KMS-11 (cell line): ENCODE measurements around the gene CALN1.

Experiments used
- H2AFZ ChIP-seq: fragments of 200-600 bp; sonication (generic); 2 replicates; pipeline ENCODE4 v1.6.1; 2016; ENCODE audit warnings: antibody characterized with exemption, mixed run types, low read depth
- H3K27ac ChIP-seq: fragments of 200-600 bp; sonication (generic); 2 replicates; pipeline ENCODE4 v1.6.1; 2016; ENCODE audit warnings: mild to moderate bottlenecking, mixed run types
- H3K27me3 ChIP-seq: fragments of 200-600 bp; sonication (generic); 2 replicates; pipeline ENCODE4 v1.6.1; 2017; ENCODE audit warnings: mild to moderate bottlenecking, low read depth, mixed run types, moderate library complexity; ENCODE audit not compliant: insufficient read depth
- H3K36me3 ChIP-seq: fragments of 200-600 bp; sonication (generic); 2 replicates; pipeline ENCODE4 v1.6.1; 2017; ENCODE audit warnings: mild to moderate bottlenecking, mixed run types; ENCODE audit not compliant: insufficient read depth
- H3K4me1 ChIP-seq: fragments of 200-600 bp; sonication (generic); 2 replicates; pipeline ENCODE4 v1.6.1; 2016; ENCODE audit warnings: mild to moderate bottlenecking, low read depth, mixed run types; ENCODE audit not compliant: poor library complexity, severe bottlenecking
- H3K4me2 ChIP-seq: fragments of 200-600 bp; sonication (generic); 2 replicates; pipeline ENCODE4 v1.7.0; 2016; ENCODE audit warnings: mild to moderate bottlenecking, mixed run types
- H3K4me3 ChIP-seq: fragments of 200-600 bp; sonication (generic); IDR thresholded peaks from 2 replicates; pipeline ENCODE4 v1.6.1; 2017; ENCODE audit warnings: low read depth, low read length, mixed read lengths; ENCODE audit not compliant: insufficient read depth
- H3K79me2 ChIP-seq: fragments of 200-600 bp; sonication (generic); 2 replicates; pipeline ENCODE4 v1.6.1; 2016; ENCODE audit warnings: low read depth, mixed run types; ENCODE audit not compliant: insufficient read depth
- H3K9ac ChIP-seq: fragments of 200-600 bp; sonication (generic); 2 replicates; pipeline ENCODE4 v1.6.1; 2016; ENCODE audit warnings: mild to moderate bottlenecking, mixed run types
- H4K20me1 ChIP-seq: fragments of 200-600 bp; sonication (generic); 2 replicates; pipeline ENCODE4 v1.6.1; 2016; ENCODE audit warnings: mild to moderate bottlenecking, mixed run types; ENCODE audit not compliant: insufficient read depth
- CTCF ChIP-seq: fragments of 200-600 bp; sonication (generic); conservative IDR thresholded peaks from 2 replicates; pipeline ENCODE4 v1.6.1; 2017; ENCODE audit warnings: low read depth, mild to moderate bottlenecking, antibody characterized with exemption, low read length, moderate library complexity, mixed read lengths

CALN1 gene

GRCh38 chr7:72325561-72325960, 86.6 kb downstream of the CALN1 start:
- no peak for TF ChIP-seq CTCF
- Histone ChIP-seq H2AFZ (no peak overlapping the region), H3K36me3 (no peaks in the 10 kb centered on the region), H3K4me2 (no peak overlapping the region), H3K4me1 (no peaks in the 10 kb centered on the region), H3K27me3 (no peaks in the 10 kb centered on the region), H4K20me1 (no peaks in the 10 kb centered on the region), H3K79me2 (no peaks in the 10 kb centered on the region), H3K9ac (no peak overlapping the region), H3K4me3 (no peak overlapping the region), H3K27ac (no peak overlapping the region)

GRCh38 chr7:72321637-72322036, 90.5 kb downstream of the CALN1 start:
- no peak for TF ChIP-seq CTCF
- Histone ChIP-seq H3K9ac (no peak overlapping the region), H3K4me1 (no peaks in the 10 kb centered on the region), H2AFZ (no peak overlapping the region), H3K79me2 (no peaks in the 10 kb centered on the region), H3K36me3 (no peaks in the 10 kb centered on the region), H3K27ac (no peak overlapping the region), H3K27me3 (no peaks in the 10 kb centered on the region), H3K4me2 (no peak overlapping the region), H3K4me3 (no peak overlapping the region), H4K20me1 (no peaks in the 10 kb centered on the region)

GRCh38 chr7:72321081-72321480, 91.1 kb downstream of the CALN1 start:
- Histone ChIP-seq H2AFZ (no peak overlapping the region), H3K9ac (no peak overlapping the region), H3K4me1 (no peaks in the 10 kb centered on the region), H3K4me2 (no peak overlapping the region), H3K27me3 (no peaks in the 10 kb centered on the region), H3K27ac (no peak overlapping the region), H3K36me3 (no peaks in the 10 kb centered on the region), H3K4me3 (no peak overlapping the region), H3K79me2 (no peaks in the 10 kb centered on the region), H4K20me1 (no peaks in the 10 kb centered on the region)
- TF ChIP-seq CTCF = no peak

GRCh38 chr7:72317341-72317740, 94.8 kb downstream of the CALN1 start:
- no peaks in the 10 kb centered on the region for H4K20me1 ChIP-seq
- H3K4me2 ChIP-seq = no peak overlapping the region
- no peaks in the 10 kb centered on the region for H3K4me1 ChIP-seq
- no peak overlapping the region for H3K27ac ChIP-seq
- no peak overlapping the region for H2AFZ ChIP-seq
- no peaks in the 10 kb centered on the region for H3K36me3 ChIP-seq
- no peaks in the 10 kb centered on the region for H3K27me3 ChIP-seq
- no peak for TF ChIP-seq CTCF
- no peaks in the 10 kb centered on the region for H3K79me2 ChIP-seq
- no peak overlapping the region for H3K4me3 ChIP-seq
- H3K9ac ChIP-seq = no peak overlapping the region

- no peak overlapping the region for H2AFZ ChIP-seq
- no peaks in the 10 kb centered on the region for H3K36me3 ChIP-seq
- H3K27me3 ChIP-seq = no peaks in the 10 kb centered on the region
- H3K4me3 ChIP-seq = no peak overlapping the region
- no peak overlapping the region for H3K4me2 ChIP-seq
- H4K20me1 ChIP-seq = no peaks in the 10 kb centered on the region
- no peaks in the 10 kb centered on the region for H3K4me1 ChIP-seq
- H3K27ac ChIP-seq = no peak overlapping the region
- no peak overlapping the region for H3K9ac ChIP-seq
- no peaks in the 10 kb centered on the region for H3K79me2 ChIP-seq
- TF ChIP-seq CTCF = no peak
Observed at GRCh38 chr7:72316148-72316547, 96.0 kb downstream of the CALN1 start.
